DOHH2 (cell line): ENCODE measurements around the gene DGKZ.

Experiments used
- H3F3A ChIP-seq: fragments of 200-600 bp; sonication (generic), shearing (Covaris generic); 2 replicates; pipeline ENCODE4 v1.6.0; 2016; ENCODE audit warnings: antibody characterized with exemption, mild to moderate bottlenecking; ENCODE audit not compliant: control insufficient read depth, insufficient read depth
- H3K27ac ChIP-seq: fragments of 200-600 bp; sonication (generic); 2 replicates; pipeline ENCODE4 v1.5.1; 2014; ENCODE audit warnings: low read depth, mild to moderate bottlenecking, low read length, moderate library complexity
- H3K27me3 ChIP-seq: fragments of 200-600 bp; sonication (generic); 2 replicates; pipeline ENCODE4 v1.6.1; 2014; ENCODE audit warnings: mild to moderate bottlenecking, low read length, mixed read lengths; ENCODE audit not compliant: control insufficient read depth
- H3K36me3 ChIP-seq: fragments of 200-600 bp; sonication (generic); 2 replicates; pipeline ENCODE4 v1.6.1; 2014; ENCODE audit warnings: mild to moderate bottlenecking, low read length, moderate library complexity, mixed read lengths; ENCODE audit not compliant: control insufficient read depth
- H3K4me1 ChIP-seq: fragments of 200-600 bp; sonication (generic); 2 replicates; pipeline ENCODE4 v1.6.1; 2014; ENCODE audit warnings: mild to moderate bottlenecking, low read length, mixed read lengths; ENCODE audit not compliant: control insufficient read depth
- H3K4me2 ChIP-seq: fragments of 200-600 bp; sonication (generic); 2 replicates; pipeline ENCODE4 v1.6.0; 2014; ENCODE audit warnings: mild to moderate bottlenecking, low read length, moderate library complexity
- H3K4me3 ChIP-seq: fragments of 200-600 bp; sonication (generic); 2 replicates; pipeline ENCODE4 v1.5.1; 2014; ENCODE audit warnings: mild to moderate bottlenecking, low read length, mixed read lengths
- H3K79me2 ChIP-seq: fragments of 200-600 bp; sonication (generic); 2 replicates; pipeline ENCODE4 v1.6.1; 2014; ENCODE audit warnings: mild to moderate bottlenecking, low read length, mixed read lengths; ENCODE audit not compliant: control insufficient read depth
- H3K9me2 ChIP-seq: fragments of 200-600 bp; sonication (generic); replicated peaks from 2 replicates; pipeline ENCODE4 v1.6.1; 2014; ENCODE audit warnings: mild to moderate bottlenecking, low read length, mixed read lengths; ENCODE audit not compliant: control insufficient read depth
- H3K9me3 ChIP-seq: fragments of 200-600 bp; sonication (generic); 2 replicates; pipeline ENCODE4 v1.6.1; 2014; ENCODE audit warnings: antibody characterized with exemption, low read length, mixed read lengths; ENCODE audit not compliant: control insufficient read depth, insufficient read depth
- H4K20me1 ChIP-seq: fragments of 200-600 bp; sonication (generic); 2 replicates; pipeline ENCODE4 v1.6.0; 2014; ENCODE audit warnings: low read depth, mild to moderate bottlenecking, antibody characterized with exemption, low read length, moderate library complexity; ENCODE audit not compliant: control insufficient read depth, insufficient read depth
- CTCF ChIP-seq: fragments of 200-600 bp; sonication (generic); IDR thresholded peaks from one replicate; pipeline ENCODE4 v1.5.1; 2014; ENCODE audit warnings: antibody characterized with exemption, mild to moderate bottlenecking, low read depth, low read length; ENCODE audit not compliant: poor library complexity, severe bottlenecking
- EZH2phosphoT487 ChIP-seq: fragments of 200-600 bp; sonication (generic); IDR thresholded peaks from 2 replicates; pipeline ENCODE4 v1.6.1; 2017; ENCODE audit warnings: borderline replicate concordance, mild to moderate bottlenecking, antibody characterized with exemption, low read length, moderate library complexity, mixed read lengths

Gene DGKZ

GRCh38 chr11:46404476-46405017 is 57.3 kb downstream of the DGKZ start:
- H3K27me3 ChIP-seq, result no peaks in the 10 kb centered on the region
- no peaks in the 10 kb centered on the region for H3K9me3 ChIP-seq
- no peak overlapping the region for H3K4me2 ChIP-seq
- no peaks in the 10 kb centered on the region for H3K9me2 ChIP-seq
- no peaks in the 10 kb centered on the region for H3K4me1 ChIP-seq
- no peaks in the 10 kb centered on the region for H3K79me2 ChIP-seq
- no peak overlapping the region for H3K27ac ChIP-seq
- H3K36me3 ChIP-seq, result peaks cover 9% of the 10 kb centered on the region
- no peaks in the 10 kb centered on the region for H3F3A ChIP-seq
- TF ChIP-seq CTCF (no peak), EZH2phosphoT487 (no peak)
- no peak overlapping the region for H3K4me3 ChIP-seq
- H4K20me1 ChIP-seq, result no peaks in the 10 kb centered on the region

- Histone ChIP-seq H3K4me2 (no peak overlapping the region), H3K4me3 (no peak overlapping the region), H3K79me2 (no peaks in the 10 kb centered on the region), H3K9me3 (no peaks in the 10 kb centered on the region), H3K4me1 (no peaks in the 10 kb centered on the region), H3F3A (no peaks in the 10 kb centered on the region), H3K27me3 (no peaks in the 10 kb centered on the region), H3K9me2 (no peaks in the 10 kb centered on the region), H3K27ac (no peak overlapping the region), H3K36me3 (peaks cover 9% of the 10 kb centered on the region), H4K20me1 (no peaks in the 10 kb centered on the region)
- TF ChIP-seq CTCF (no peak), EZH2phosphoT487 (no peak)
These were observed 60.4 kb downstream of the DGKZ start for GRCh38 chr11:46407635-46408034.

- no peaks in the 10 kb centered on the region for H3K4me1 ChIP-seq
- H3K27me3 ChIP-seq, result no peaks in the 10 kb centered on the region
These were observed 61.2 kb downstream of the DGKZ start for GRCh38 chr11:46408407-46408986.

More at GRCh38 chr11:46408407-46408986, 61.2 kb downstream of the DGKZ start:
- H3K4me3 ChIP-seq, result no peak overlapping the region
- H3K9me3 ChIP-seq, result no peaks in the 10 kb centered on the region
- H3K27ac ChIP-seq, result no peak overlapping the region
- TF ChIP-seq EZH2phosphoT487 (no peak), CTCF (no peak)
- no peaks in the 10 kb centered on the region for H3K79me2 ChIP-seq
- no peaks in the 10 kb centered on the region for H4K20me1 ChIP-seq
- H3F3A ChIP-seq, result no peaks in the 10 kb centered on the region
- H3K36me3 ChIP-seq, result peaks cover 5% of the 10 kb centered on the region
- no peak overlapping the region for H3K4me2 ChIP-seq
- no peaks in the 10 kb centered on the region for H3K9me2 ChIP-seq
